Effector CD8-positive, alpha-beta T cell (primary cell): ENCODE data around the gene GLYATL3.
"Not testable (repeated sequence)": the region's sequence is repeated elsewhere in the genome, so short reads cannot be mapped to it uniquely, and the experiment has no call there.

Experiments used
- DNase-seq: peaks from one replicate; lab custom pipeline; 2025; lab: John Stamatoyannopoulos, UW
- total RNA-seq, 4 experiments: gene quantifications; one replicate each; lab custom pipeline; 2026; lab: John Stamatoyannopoulos, UW

The GLYATL3 gene
- 0 to 0.18 (median 0) reads per million in 4 experiments for total RNA-seq

DNA sequence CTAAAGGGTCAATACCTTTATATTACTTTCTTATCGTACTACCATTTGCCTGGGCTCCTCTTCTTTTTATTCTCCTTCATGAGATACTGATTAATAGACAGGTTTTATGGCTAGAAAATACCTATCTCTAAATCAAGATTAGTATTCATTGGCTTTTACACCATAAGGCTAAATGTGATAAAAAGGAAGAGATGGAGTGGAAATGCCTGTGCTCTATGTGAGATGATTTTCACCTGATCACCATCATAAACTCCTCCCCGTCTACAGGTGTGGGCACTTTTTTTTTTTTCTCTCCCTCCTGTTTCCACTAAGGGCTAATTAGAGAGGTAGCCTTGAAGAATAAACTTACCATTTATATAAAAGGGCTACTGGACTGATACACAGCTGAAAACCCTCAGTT is at the start of gene GLYATL3:
GLYATL3 (plus strand) TSS at position 301 of the 400 bp plus-strand sequence. CDS start 12,068 bp downstream, outside the sequence.
- DNase-seq, result no peak

GRCh38 chr6:49453221-49453620 is 46.5 kb upstream of the GLYATL3 start:
- no peak for DNase-seq

DNA sequence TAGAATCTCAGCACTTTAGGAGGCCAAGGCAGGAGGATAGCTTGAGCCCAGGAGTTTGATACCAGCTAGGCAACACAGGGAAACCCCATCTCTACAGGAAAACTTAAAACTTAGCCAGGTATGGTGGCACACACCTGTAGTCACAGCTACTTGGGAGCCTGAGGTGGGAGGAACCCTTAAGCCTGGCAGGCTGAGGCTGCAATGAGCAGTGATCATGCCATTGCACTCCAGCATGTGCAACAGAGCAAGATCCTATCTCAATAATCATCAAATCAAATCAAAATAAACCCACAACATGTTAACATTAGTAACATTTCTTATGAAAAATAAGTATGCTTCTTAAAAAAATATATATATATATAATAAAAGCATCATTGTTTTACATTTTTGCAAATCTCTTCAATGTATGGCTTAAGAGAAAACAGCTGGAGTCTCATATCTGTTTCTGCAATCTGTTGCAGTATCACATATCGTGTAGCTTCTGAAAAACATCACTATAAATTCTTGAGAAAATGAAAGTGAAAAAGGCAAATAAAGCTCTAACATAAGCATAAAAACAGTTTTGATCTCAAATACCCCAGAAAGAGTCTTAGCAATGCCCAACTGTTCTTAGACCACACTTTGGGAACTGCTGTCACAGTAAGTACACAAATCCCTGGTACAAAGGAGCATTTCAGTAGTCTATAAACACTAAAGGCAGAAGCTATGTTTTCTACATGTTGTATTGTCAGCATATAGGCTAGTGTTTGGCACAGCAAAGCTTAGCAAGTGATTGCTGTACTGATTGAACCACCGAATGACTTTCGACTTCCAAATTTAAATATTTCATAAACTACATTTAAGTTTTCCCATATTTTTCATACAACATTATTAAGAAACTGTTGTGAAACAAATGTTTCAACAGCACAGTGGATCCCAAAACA is 44.7 kb upstream of the GLYATL3 start:
- DNase-seq, result no peak

DNA sequence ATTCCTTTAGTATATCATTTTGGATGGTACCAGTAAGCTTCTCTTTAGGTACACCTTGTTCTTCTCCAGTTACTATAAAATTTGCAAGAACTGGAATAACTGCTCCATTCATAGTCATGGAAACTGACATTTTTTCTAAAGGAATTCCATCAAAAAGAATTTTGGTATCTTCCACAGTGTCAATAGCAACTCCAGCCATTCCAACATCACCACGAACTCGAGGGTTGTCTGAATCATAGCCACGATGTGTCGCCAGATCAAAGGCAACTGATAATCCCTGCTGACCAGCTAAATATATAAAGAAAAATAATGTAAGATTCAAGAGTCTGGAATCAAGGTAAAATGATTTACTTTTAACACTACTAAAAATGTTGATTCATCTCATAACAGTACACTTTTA is 42.0 kb upstream of the GLYATL3 start:
- no peak for DNase-seq

GRCh38 chr6:49462071-49462470 is 37.7 kb upstream of the GLYATL3 start:
- DNase-seq, result no peak

GRCh38 chr6:49462599-49462926 is 37.2 kb upstream of the GLYATL3 start:
- no peak for DNase-seq

DNA sequence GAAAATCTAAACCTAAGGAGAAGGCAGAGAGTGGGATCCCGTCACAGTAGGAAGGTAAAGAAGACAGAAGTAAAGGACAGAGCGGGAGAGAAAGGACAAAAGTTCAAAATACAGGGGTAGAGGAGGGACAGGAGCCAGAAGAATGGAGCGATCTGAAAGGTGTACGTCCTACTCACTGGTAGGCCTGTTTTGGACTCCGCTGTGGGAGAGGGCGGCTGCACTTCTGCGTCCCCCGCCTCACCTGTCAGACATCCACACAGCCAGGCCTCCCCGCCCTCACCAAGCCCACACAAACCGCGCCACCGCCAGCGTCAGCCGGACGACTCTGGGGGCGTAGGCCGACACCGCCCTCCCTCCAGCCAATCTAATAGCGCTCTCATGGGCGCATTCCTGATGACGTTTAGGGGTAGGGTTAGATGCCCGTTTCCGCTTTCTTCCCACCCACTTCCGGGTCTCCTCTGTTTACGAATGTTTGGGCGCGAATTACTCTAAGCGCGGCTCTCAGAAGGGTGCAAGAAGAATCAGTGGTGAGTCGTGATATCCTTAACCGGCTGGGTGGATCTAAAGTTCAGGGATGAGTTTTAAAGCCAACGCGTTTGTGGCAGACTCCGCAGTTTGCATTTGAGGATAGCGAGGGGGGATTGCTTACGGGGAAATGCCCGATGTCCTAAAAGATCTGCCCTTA is 36.7 kb upstream of the GLYATL3 start, which contains the start of the genes CENPQ and MMUT:
CENPQ (plus strand) TSS at position 444 of the 685 bp plus-strand sequence. CDS start 6,807 bp downstream, outside the sequence.
MMUT (minus strand) TSS at position 327 of the 685 bp plus-strand sequence. CDS start 3,787 bp downstream, outside the sequence.
- peak; percentile 80 for DNase-seq

DNA sequence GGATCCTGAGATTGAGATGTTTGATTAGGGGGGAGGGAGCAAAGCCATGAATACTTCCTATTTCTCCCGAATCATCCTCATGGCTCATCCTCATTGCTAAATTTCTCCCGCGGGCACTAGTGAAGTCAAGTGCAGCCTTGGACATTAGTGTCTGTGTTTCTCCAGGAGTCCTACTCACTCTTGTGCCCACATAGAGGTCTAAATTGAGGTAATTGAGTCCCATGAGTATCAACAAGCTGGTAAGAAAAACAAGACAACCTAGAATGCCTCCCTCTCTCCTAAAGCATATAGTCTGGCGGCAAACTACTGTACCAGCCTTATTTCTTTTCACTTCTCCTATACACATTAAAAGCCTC is 36.1 kb upstream of the GLYATL3 start:
- DNase-seq, result no peak

GRCh38 chr6:49464691-49465090 is 35.0 kb upstream of the GLYATL3 start:
- no peak for DNase-seq

GRCh38 chr6:49468042-49468441 is 31.7 kb upstream of the GLYATL3 start:
- DNase-seq, result no peak

- DNase-seq, result not testable (repeated sequence)
Measured at GRCh38 chr6:49476564-49476963, 23.2 kb upstream of the GLYATL3 start.

DNA sequence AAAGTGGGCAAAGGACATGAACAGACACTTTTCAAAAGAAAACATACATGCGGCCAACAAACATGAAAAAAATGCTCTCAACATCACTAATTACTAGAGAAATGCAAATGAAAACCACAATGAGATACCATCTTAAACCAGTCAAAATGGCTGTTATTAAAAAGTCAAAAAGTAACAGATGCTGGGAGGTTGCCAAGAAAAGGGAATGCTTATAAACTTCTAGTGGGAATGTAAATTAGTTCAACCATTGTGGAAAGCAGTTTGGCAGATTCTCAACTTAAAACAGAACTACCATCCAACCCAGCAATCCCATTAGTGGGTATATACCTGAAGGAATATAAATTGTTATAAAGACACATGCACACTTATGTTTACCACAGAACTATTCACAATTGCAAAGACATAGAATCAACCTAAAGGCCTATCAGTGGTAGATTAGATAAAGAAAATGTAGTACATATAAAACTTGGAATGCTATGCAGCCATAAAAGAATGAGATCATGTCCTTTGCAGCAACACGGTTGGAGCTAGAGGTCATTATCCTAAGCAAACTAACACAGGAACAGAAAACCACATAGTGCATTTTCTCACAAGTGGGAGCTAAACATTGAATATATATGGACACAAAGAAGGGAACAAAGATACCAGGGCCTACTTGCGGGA is 20.3 kb upstream of the GLYATL3 start:
- DNase-seq, result no peak

DNA sequence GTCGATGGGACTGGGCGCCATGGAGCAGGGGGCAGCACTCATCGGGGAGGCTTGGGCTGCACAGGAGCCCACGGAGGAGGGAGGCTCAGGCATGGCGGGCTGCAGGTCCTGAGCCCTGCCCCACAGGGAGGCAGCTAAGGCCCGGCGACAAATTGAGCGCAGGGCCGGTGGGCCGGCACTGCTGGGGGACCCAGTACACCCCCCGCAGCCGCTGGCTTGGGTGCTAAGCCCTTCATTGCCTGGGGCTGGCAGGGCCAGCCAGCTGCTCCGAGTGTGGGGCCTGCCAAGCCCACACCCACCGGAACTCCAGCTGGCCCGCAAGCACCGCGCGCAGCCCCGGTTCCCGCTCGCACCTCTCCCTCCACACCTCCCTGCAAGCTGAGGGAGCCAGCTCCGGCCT is 17.9 kb upstream of the GLYATL3 start:
- not testable (repeated sequence) for DNase-seq

GRCh38 chr6:49483380-49483779 is 16.3 kb upstream of the GLYATL3 start:
- DNase-seq, result not testable (repeated sequence)

- no peak for DNase-seq
Measured at GRCh38 chr6:49490633-49491032, 9.1 kb upstream of the GLYATL3 start.

- DNase-seq, result no peak
Measured at GRCh38 chr6:49497304-49497703, 2.4 kb upstream of the GLYATL3 start.

DNA sequence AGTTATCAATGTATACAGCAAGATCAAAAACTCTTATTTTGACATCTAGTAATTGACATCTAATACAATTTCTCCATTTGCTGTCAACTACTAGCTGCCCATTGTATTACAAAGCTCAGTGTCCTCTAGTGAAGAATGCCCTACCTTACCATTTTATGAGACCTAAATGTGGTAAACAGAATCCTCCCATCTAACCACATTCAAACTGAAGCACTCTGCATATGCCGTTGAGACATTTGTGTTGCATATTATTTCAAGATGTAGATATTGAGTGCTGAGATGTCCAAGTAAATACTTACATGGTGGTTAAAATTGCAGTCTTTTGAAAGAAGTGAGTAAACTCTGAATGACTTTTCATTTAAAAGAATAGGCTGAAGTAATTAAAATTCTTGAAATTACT is 597 bp upstream of the GLYATL3 start:
- DNase-seq, result no peak

- no peak for DNase-seq
Measured at GRCh38 chr6:49504666-49505065, 4.9 kb downstream of the GLYATL3 start.

DNA sequence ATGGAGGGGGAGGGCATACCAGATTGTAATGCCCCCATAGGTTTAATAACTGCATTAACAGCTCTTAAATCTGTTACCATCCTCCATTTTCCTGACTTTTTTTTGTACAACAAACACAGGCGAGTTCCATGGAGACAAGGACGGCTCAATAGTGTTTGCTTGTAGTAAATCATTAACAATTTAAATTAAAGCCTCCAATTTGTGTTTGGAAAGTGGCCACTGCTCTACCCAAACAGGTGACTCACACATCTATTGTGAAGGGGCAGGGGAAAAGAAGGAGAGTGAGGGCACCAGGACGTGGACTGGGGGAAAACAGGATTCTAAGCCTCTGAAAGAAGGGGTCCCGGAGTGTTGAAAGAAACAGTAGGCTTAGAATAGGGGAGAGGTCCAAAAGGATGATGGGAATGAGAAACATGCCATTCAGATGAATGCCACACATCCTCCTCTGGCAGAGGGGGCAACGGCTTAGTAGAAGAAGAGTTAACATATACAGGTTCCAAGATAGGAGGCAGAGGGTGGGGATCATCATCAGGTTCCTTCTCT is 6.9 kb downstream of the GLYATL3 start:
- no peak for DNase-seq

- no peak for DNase-seq
Measured at GRCh38 chr6:49509342-49509741, 9.6 kb downstream of the GLYATL3 start.

DNA sequence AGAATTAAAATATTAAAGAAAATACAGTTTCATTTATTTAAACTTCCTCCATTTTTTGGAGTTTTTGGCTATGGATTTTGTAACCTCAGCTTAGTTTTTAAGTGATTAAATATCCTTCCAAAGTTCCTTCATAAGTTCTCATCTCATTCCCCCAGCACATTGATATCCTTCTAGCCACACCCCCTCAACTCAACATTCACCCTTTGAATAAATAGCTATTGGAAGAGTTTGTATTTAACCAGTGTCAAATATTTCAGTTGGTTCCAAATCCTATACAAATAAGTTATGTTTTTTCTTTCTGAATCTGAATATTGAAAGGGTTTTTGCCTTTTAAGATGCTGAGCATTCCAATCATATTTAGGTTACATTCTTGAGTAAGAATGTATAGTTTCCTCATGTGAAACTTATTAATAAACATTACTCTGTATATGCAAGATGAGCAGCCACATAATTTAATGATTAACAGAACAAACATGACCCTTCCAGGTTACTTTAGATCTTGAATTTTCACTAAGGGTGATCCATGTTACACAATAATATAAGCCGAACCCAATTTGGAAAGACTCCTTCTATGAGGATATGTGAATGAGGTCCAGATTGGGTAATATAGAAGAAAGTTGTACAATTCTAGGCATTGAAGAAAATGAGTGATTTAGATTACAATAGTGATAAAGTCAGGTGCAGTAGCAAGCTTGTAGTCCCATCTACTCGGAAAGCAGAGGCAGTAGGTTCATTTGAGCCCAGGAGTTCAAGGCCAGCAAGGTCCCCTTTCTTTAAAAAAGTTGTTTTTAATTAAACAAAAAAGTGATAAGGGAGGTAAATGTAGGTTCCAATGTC is 13.6 kb downstream of the GLYATL3 start:
- no peak for DNase-seq
